Stimulated activated CD4-positive, alpha-beta T cell treated with anti-CD3 and anti-CD28 coated beads, Interleukin-2, amount 100 ng/mL, for 48 hours (primary cell): ENCODE data around the gene CCDC57.

Experiments used
- DNase-seq, 2 donors: peaks; one replicate each; pipeline ENCODE4 v3.0.0-alpha.2; 2020

Gene CCDC57

DNA sequence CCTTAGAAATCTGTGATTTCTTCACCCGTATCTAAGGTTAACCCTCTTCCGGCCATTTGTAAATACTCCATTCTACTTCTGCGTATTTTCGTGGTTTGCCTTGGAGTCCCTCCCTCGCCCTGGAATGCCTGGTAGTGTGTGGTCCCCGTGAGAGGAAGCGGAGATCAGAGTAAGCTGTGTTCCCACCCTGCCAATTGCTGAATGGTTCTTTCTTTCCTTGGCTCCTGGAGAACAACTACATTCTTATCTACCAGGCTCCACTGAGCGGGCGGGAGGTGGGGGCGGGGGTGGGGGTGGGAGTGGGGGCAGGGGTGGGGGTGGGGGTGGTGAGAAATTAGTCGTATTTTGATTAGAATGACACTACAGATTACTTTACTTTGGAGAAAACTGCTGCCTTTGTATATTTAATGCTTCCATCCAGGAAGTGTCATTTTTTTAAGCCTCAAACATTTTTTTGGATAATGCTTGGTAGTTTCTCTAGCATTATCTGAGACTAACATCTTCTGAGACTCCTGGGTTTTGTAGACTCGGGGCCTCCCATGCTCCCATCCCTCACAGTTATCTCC, 93.7 kb downstream of the CCDC57 start:
- DNase-seq, result no peak

DNA sequence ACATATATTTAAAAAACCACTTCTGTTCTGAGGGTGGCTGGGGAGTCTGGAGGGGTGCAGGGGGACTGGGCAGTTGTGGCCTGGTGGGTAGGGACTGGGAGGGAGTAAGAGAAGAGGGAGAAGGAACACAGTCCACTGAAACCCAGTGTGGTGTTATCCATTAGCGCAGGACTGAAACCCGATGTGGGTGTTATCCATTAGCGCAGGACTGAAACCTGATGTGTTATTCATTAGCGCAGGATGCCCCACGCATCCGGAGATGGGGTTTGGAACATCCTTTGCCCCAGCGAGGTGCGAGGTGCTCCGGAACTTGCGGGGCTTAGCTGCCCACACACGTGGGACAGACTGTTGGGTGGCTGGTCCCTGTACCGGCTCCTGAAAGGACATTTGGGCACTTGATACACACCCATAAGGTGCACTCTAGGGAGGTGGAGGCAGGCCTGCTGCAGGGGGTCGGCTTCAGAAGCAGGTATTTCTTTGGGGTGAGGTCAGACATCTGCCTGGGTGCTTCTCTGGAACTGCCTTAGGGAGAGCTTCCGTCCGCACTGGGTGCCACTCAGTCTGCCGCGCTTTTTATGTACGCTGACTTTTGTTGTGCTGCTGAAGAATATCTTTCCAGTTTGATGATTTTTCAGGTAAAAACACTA, 94.4 kb downstream of the CCDC57 start:
- no peak for DNase-seq

DNA sequence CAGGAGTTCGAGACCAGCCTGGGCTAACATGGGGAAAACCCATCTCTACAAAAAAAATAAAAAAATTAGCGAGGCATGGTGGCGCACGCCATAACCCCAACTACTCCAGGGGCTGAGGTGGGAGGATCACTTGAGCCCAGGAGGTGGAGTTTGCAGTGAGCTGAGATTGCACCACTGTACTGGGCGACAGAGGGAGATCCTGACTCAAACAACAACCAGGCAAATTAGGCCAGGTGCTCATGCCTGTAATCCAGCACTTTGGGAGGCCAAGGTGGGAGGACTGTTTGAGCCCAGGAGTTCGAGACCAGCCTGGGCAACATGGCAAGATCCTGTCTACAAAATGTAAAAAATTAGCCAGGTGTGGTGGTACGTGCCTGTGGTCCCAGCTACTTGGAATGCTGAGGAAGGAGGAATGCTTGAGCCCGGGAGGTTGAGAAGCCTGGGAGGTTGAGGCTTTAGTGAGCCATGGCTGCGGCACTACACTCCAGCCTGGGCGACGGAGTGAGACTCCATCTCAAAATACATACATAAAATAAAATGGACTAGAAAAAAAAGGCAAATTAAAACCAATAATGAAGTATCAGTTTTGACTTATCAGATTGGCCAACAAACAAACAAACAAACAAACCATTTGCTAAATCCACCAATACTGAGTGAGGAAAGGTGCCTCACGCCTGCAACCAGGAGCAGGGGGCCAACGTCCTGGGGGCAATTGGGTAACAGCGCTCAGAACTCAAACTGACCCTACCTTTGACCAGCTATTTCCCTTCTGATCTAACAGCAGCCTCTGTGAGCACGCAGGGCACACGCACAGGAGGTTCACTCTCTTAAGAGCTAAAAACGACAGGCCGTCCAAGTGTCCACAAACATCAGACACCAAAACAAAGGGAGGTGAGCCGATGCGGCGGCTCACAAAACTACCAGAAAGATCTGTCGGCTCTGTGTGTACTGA, 95.2 kb downstream of the CCDC57 start:
- no peak for DNase-seq

DNA sequence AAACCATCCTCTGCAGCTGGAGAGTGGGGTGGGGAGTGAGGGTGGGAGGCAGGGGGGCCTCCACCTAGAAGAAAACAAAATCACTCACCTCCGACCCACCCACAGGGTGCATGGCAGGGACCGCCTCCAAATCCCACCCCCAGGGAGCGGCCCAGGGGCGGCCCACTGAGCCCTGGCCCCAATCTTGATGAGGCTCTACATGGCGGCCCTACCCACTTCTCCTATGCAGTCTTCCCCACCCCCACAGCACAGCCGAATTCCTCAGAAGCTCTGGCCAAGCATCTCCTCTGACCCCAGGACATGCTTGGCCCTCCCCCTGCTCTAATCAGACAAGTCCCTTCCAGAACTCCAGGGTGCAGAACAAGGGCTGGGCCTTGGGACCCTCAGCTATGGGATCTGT, 96.4 kb downstream of the CCDC57 start:
- DNase-seq, result no peak

DNA sequence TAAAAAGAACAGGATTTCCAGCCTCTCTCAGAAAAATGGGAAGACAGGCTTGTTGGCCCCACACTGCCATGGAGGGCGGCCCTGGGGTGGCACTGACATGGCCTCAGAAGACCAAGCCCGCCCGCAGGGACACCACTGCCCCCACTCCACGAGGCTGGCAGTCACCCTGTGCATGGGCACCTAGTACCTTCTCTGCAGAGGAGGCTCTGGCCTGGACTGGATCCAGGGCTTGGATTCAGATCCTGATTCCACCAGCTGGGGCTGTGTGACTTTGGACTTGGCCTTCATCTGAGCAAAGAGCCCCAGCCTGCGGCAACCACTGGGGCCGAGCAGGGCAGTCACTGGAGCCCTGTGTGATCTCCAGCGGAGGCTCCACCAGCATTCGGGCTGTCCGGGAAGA, 97.8 kb downstream of the CCDC57 start:
- DNase-seq, result no peak

DNA sequence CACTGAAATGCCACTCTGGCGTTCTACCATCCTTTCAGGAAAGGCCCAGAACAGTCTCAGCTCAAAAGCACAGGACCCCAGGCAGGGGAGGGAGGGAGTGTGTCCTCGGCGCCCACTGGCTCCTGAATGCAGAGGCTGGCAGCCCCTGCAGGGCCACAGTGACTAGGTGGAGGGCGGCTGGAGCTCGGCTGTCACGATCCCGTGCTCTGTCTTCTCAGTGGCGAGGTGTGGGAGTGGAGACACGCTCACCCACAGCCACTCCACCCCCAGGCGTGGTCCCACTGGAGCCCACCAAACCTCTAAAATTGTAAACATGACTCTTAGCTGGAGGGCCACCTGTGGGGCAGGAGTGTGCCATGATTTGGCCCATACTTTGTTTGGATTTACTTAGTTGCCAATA, 98.2 kb downstream of the CCDC57 start:
- DNase-seq, result no peak

DNA sequence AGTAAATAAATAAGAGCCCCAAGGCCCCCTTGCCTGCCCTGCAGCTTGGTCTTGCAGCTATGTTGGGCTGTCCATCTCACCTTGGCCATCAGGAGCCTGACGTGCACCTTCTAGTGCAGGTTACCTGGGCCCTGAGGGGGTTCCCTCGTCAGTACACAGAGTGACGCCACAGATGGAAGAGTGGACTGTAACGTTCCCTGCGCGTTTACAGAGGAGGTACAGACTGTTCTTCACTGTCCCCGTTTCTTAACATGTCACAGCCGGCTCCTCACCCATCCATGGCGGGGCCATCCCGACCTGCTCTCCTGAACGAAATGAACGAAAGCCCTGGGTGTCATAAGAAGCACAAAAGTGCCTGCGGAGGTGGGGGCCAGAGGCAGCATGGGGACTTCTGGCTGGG, 98.7 kb downstream of the CCDC57 start:
- DNase-seq, result no peak

DNA sequence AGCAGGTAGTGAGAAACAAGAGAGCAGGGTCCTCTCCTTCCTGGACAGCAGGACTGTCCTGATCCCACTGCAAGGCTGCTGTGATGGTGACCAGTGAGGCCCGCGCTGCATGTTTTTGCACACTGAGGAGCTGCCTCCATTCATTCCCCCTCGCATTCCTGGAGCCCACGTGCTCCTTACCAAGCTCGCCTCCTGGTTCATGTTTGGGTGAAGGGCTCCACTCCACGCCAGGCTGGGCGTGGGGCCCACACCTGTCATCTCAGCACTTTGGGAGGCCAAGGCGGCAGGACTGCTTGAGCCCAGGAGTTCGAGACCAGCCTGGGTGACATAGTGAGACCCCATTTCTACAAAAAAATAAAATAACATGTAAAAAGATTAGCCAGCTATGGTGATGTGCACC, 99.2 kb downstream of the CCDC57 start:
- no peak for DNase-seq

DNA sequence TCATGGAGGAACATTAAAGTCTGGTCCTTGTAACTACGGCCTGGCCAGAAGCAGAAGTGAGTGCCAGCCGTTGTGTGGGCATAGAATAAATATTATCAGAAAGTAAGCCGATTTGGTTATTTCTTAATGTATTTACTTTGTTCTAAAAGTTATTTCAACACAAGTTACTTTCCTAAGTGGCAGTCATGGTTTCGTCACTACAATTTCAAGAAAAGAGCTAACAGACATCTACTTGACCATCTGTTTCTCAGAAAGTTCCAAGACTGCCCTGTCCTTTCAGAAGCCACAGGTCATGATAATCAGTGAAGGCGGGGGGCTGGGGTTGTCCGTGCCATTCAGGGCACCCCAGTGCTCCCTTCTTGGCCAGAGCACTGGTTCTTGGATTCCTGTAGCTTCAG, 99.7 kb downstream of the CCDC57 start:
- no peak for DNase-seq

DNA sequence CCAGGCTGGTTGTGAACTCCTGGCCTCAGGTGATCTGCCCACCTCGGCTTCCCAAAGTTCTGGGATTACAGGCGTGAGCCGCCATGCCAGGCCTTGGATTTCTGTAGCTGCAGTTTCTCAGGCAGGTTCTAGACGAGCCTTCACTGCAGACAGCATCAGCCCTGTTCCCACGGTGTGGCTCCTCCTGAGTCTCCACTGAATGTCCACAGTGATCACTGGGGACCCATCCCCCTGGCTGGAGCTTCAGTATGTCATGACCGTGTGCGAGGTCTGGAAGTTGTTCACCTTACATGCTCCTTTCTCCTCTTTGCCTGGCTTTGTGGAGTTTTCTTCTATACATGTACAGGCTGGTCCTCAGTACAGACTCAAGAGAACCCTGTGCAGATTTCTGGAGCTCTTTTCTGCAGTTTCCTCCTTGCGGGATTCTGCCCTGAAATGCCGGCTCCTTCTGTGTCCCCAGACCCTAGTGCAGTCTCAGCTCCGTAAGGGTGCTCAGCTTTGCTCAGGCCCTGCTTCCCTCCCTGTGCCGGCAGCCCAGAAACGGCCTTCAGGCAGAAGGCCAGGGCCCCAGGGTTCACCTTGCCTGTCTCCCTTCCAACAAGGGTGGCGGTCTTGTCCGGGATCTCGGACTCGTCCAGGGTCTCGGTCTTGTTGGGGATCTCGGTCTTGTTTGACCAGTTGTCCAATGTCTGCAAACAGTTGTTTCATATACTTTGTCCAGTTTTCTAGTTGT, 100.3 kb downstream of the CCDC57 start:
- no peak for DNase-seq

DNA sequence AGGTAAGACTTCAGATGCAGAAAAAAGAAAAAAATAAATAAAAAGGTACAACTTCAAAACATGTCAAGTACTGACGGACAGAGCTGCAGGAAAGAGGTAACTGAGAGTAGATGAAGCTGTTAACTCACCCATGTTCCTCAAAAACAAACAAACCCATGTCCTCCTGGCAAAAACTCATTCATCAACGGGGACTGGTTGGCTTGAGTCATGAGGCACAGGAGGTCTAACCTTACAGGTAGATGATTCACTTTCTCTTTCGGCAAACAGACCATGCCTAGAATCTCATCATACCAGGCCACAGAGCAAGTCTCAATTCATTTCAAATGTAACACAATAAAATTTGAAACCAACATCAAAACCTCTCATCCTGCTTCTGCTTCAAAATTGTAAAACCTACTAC, 102.3 kb downstream of the CCDC57 start:
- DNase-seq, result no peak

DNA sequence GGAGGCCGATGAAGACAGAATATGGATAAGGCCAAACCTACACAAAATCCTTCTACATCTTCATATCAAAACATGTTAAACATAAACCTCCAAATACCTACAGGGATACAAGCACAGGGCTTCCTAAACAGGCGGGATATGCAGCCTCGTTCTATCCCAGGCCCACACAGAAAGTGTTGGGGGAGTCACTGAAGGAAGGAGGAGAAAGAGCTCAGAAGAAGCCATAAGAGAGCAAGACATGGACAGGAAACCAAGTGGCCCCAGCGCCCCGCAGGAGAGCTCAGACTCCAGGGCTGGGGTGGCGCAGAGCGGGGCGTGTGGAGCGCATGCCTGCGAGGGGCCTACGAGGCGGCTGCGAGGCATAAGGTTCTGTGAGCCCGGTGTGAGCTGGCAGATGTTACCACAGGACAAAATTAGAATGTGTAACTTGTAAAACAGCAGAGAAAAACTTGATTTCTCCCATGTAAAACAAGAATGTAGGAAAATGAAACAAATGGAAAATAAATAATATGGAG, 103.6 kb downstream of the CCDC57 start:
- no peak for DNase-seq

DNA sequence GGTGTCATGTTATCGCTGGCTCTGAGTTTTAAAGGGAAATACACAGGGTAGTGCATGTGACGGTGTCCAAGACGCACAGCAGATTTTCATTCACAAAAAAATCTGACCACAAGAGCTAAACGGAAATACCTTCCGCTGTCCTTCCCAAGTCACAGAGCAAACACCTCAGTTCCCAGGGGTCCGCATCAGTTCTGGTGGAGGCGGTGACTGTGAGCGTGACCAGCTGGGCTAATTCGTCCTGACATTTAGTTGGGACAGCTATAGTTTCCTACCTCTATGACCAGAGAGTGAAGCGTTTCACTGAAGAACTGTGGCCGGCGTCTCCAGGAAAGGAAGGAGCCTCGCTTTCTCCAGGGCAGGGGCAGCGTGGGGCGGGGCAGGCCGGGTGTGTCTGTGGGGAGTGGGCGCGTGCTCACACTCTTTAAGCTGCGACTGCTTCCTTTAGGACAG, 104.1 kb downstream of the CCDC57 start:
- no peak for DNase-seq

DNA sequence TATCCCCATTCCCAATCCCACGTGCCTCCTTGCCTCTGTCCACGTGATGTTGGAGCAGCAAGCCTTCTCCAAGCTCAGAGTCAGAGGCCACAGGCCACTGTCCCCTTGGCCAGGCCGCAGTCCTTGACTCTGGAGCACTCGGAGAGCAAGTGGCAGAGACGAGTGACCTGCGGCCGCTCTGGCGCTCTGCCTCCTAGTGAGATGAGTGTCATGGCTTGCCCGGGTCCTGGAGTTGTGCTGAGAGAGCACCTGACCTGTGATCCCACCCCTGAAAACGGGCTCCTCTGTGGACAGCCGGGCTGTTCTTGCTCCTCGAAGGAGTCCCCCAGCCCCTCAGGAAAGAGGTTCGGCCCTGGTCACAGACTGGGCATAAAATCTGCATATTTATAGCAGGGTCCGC, 104.6 kb downstream of the CCDC57 start:
- no peak for DNase-seq

DNA sequence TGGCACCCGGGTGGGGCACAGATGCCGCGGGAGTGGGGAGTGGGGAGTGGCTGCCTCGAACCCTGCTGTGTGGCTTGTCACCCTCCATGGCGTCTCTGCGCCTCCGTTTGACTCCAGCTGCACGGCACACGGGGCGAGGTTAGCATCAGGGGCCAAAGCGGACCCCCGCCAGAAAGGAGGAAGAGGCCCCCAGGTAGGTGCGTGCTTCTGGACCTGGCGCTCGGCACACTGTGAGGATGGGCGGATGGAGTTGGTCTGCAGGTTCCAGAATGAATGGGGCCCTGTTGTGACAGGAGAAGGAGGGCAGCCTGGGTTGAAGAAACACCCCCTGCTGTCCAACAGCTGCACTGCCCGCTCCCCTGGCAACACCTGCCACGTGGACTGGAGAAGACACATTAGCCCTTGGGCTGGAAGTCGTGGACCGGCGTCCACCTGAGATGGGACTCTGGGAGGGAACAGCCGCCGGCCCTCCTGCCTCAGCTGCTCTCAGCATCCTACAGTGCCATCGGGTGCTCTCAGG, 105.2 kb downstream of the CCDC57 start:
- DNase-seq, result no peak

DNA sequence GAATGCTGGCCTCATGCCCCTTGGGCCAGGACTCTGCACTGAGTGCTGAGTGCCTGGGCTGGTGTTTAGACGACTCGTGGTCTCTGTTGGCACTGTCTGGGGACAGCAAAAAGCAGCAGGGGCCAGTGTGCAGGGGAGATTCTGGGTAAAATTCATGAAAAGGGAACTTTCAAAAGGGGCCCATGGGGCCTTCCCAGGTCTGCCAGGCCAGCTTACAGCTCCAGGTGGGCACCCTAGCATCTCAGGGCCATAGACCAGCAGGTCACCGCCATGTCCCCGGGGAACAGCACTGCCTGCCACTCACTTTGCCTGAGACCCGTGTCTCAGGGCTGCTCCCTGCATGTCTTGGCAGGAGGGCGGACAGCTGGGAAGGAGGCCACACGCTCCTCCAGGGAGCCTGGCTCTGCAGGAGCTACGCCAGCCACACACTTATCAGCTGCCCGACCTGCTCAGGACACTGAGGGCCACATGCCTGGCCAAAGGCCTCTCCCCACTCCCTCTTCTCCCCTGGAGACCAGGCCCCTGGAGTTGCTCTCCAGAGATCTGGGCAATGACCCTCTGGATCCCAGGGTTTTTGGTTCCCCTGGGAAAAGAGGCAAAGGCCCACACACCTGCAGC, 105.8 kb downstream of the CCDC57 start:
- no peak for DNase-seq

DNA sequence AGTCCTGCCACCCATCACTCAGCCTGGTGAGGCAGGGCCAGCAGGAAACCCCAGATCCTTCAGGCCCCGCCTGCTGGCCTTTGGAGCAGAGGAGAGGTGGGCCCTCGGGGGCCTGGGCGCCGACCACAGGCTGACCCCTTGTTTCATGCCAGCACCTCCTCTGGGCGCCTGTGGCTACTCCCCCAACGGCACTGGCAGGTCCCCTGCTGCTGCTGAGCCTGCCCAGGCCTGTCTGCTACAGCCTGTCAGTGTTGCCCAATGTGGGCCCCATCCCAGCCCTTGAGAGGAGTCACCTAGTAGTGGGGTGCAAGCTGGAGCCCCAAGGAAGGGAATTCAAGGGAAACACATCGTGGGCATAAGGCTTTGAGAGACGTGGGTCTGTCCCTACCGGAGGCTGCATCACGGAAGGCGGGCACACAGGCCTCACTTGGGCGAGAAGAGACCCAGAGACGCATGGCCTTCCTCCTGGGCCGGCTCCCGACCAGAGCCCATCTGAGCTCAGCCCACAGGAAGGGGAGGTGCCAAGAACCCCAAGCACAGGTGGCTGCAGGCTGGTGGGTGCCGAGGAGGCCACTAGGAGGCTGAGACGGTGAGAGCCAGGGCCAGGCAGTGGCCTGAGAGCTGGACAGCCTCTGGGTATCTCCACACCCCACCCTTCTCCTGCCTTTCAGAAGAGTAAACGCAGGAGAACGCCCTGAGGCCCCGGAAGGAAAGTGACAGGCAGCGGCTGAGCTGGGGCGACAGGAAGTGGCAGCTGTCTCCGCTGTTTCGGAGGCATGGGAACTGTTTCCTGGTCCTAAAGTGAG, 106.6 kb downstream of the CCDC57 start:
- DNase-seq, result peak; percentile 54 to 62

DNA sequence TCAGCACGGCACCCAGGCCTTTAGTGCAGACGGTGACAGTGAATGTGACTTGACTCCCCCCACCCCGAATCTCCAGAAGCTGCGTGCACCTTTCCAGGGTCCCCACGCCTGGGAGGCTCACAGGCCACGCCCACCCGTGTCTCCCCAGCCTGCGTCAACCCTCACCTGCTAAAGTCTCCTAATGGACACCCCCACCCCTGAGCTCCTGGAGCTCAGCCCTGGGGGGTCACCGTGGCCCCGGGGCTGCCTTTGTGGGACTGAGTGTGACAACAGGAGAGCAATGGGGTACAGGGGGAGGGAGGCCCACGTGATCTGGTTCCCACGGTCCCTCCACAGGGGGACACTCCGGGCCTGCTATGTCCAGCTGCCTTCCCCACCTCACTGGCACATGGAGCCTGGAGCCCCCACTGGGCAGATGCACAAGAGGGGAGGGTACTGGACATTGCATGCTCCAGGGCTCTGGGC, 107.2 kb downstream of the CCDC57 start:
- no peak for DNase-seq

DNA sequence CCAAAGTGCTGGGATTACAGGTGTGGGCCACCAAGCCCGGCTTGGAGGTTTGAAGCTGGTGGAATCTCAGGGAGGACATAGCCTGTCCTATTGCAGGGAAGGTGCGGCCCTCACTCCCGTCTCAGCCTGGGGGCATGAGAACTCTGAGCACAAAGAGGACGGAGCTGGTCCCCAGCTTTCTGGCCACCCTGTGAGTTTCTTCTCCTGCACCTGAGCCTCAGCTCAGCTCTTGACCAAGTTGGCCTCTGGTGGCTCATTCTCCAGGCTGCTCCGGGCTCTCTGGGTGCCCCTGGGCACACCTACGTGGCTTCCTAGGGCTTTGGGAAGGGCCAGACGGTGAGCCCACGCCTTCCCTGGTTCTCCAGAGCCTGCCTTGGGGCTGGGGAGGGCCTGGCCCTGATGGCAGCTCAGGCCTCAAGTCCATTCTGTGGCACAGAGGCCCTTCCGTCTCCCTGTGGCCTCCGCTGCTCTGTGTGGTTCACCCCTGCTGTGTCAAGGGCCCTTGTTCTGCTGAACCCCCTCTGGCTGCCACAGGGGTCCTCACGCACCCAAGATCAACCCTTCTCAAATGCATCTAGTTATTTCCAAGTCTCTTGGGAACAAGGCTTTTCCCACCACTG, 107.7 kb downstream of the CCDC57 start:
- no peak for DNase-seq

DNA sequence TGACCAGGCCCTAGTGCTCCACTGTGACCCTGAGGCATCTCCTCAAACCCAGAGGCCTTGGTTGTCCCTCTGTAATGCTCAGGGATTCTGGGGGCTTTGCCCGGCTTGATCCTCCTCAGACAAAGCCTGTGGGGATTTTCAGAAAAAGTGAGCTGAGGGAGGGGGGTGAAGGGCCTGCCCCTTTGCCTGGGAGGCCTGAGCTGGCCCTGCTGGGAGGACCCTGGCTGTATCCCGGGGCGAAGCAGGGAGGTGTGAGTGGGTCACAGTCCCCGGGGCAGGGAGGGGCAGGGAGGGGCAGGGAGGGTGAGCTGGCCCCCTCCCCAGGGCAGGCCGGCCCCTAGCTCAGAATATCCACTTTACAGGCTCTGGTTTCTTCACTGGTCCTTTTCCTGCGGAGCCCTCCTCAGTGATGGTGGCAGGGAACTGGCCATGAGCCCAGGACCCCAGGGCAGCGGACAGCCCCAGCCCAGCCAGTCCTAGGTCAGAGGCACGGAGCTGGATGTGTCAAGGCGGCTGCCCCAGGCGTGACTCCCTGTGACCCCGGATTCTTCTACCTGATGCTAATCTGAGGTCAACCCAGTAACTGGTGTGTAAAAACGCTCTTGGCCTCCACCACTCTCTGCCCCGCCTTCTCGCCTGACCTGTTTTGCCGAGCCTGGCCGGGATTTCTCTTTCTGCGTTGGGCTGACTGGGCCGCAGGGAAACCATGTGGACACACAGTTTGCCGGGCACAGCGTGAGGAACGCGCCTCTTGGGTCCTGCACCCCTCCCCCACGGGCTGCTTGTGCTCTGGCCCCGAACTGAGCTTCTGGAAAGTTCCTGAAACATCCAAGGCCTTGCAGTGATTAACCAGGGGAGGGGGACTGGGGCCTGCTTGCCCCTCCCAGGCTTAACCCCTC, 108.8 kb downstream of the CCDC57 start:
- no peak for DNase-seq
